ENCODE data around the gene PTPRN2.

Gene PTPRN2

DNA sequence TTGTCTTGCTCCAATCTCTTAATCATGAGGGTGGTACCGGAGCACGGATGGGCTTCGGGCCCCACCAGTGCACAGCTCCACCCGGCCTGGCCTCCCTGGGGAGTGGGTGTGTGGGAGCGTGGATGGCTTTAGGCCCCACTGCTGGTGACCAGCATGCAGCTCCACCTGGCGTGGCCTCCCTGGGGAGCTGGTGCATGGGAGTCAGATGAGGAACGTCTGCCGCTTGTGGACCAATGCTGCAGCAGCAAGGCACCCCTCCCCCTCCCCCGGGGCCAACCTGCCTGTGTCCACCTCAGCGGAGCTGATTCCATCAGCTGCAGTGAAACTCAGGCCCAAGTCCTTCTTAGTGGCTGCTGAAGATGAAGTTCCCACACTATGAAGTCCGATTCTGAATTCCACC, 511.4 kb downstream of the PTPRN2 start:
- no peak for DNase-seq (ENCODE audit: low read depth)
- H3K4me3 ChIP-seq (ENCODE audit: low read length) = no peak overlapping the region
- TF ChIP-seq, protein P1, sequence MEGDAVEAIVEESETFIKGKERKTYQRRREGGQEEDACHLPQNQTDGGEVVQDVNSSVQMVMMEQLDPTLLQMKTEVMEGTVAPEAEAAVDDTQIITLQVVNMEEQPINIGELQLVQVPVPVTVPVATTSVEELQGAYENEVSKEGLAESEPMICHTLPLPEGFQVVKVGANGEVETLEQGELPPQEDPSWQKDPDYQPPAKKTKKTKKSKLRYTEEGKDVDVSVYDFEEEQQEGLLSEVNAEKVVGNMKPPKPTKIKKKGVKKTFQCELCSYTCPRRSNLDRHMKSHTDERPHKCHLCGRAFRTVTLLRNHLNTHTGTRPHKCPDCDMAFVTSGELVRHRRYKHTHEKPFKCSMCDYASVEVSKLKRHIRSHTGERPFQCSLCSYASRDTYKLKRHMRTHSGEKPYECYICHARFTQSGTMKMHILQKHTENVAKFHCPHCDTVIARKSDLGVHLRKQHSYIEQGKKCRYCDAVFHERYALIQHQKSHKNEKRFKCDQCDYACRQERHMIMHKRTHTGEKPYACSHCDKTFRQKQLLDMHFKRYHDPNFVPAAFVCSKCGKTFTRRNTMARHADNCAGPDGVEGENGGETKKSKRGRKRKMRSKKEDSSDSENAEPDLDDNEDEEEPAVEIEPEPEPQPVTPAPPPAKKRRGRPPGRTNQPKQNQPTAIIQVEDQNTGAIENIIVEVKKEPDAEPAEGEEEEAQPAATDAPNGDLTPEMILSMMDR (conservative IDR thresholded peaks at IDR 0.05; ENCODE audit: low read length) = no peak

DNA sequence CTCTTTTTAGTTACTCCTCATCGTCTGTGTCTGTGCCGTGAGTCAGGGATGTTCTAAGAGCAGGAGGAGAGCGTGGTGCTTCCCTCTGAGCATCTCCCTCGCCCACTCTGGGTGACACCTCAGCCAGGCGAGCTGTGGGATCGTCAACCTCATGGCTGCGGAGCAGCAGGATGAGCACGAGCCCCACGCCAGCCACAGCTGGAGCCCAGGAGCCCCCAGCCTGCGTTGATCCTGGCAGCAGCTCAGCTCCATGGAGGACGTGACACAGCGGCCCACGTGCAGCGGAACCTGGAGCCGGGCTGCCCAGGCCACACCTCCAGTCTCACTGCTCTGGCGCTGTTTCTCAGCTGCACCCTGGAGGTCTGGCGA, 512.0 kb downstream of the PTPRN2 start:
- TF ChIP-seq, protein P1 (conservative IDR thresholded peaks at IDR 0.05; ENCODE audit: low read length) = no peak
- DNase-seq (ENCODE audit: low read depth) = no peak
- no peak overlapping the region for H3K4me3 ChIP-seq (ENCODE audit: low read length)

DNA sequence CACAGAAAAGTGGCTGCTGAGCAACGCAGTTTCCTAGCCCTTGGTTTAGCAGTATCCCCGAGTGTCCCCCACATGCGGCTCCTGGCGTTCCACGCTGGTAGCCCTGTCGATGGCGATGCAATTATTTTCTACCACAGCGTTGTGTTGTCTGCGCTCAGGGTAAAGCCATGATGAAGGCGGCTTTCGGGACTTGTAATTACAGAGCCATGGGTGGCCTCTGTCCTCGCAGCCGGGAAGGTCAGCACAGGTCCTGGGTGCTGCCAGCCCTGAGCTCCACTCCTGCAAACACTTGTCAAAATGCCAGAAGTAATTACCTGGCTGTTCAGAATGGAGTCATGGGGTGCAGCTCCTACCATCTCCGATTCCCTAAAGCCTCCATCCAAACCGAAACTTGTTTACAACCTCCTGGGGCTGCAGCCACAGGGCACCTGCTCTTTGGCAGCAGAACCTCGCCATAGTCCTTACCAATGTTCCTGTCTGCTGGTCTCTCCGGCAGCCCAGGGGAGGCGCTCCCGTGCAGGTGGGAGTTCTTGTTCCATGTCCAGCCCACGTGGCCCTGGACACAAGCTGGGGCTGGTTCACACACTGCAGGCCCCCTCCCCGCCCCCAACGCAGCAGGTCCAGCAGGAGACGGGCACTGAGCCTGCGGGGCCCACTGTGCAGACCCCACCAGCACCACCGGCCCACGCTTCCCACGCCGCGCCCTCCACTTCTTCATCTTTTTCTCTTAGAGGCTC, 512.6 kb downstream of the PTPRN2 start:
- TF ChIP-seq, protein P1 (conservative IDR thresholded peaks at IDR 0.05; ENCODE audit: low read length) = no peak
- H3K4me3 ChIP-seq (ENCODE audit: low read length) = no peak overlapping the region
- no peak for DNase-seq (ENCODE audit: low read depth)

DNA sequence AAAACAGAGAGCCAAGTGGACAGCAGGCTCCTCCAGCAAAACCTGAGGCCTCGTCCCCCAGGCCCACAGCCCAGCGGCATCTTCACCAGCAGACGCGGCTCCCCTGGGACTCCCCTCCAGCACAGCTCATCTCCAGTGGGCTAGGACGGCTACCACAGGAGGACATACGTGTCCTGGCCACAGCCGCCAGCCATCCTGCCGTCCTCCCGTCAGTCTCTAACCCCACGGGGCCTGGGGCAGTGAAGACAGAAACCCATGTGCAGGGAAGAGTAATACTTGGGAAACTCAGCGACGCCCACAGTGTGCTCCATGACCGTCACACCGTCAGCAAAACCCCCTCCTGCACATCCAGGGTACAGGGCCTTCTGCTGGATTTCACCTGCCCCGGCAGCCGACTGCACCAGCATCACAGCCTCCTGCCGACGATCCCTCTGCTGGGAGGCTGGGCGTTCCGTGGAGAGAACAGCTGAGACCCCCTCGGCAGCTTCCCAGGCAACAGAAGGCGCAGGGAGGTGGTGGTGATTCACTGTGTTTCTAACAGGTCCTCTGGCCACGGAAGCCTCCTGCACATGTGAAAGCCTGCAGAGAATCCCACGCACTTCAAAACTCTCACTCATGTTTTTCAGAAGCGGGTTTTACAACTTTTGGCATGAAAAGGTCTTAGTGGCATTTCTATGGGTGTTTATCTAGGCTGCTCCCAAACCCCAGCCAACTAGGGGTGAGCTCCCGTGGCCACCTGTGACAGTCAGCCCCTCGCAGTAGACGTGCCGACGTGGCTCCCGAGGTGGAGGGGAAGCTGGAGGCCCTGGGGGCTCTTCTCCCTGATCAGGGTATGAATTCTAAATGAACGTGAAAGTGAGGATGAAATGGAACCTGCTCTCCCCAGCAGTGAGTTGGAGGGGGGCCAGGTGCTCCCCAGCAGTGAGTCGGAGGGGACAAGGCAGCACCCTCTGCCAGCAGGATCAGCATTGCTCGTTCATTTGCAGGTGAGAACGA, 513.5 kb downstream of the PTPRN2 start:
- H3K4me3 ChIP-seq (ENCODE audit: low read length) = no peak overlapping the region
- no peak for DNase-seq (ENCODE audit: low read depth)
- TF ChIP-seq, protein P1 (conservative IDR thresholded peaks at IDR 0.05; ENCODE audit: low read length) = no peak

DNA sequence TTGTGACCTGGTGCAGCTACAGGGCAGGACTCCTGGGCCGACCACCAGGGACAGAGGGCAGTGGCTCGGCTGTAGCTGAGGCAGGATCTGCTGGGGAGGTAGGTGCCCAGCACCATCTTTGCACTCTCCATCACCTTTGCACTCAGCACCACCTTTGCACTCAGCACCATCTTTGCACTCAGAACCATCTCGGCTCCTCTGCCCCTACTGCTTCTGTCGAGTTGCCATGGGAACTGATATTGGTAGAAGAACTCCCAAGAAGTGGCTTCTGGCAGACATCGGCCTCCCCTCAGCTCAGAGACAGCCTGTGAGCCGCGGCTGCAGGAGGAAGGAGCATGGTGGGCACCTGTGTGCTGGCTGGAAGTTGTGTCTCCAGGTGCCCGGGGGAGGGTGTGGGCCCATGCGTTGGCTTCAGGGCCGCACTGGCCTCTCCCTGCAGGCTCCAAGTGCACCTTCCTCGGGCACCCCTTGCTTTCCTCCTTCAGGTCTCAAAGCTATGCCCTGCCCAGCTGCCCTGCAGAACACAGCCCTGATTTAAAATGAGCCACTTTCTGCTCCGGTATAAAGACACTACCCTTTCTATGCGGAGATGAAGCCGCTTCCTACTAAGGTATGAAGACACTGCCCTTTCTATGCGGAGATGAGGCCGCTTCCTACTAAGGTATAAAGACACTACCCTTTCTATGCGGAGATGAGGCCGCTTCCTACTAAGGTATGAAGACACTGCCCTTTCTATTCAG, 514.5 kb downstream of the PTPRN2 start:
- no peak overlapping the region for H3K4me3 ChIP-seq (ENCODE audit: low read length)
- DNase-seq (ENCODE audit: low read depth) = no peak
- TF ChIP-seq, protein P1 (conservative IDR thresholded peaks at IDR 0.05; ENCODE audit: low read length) = no peak

DNA sequence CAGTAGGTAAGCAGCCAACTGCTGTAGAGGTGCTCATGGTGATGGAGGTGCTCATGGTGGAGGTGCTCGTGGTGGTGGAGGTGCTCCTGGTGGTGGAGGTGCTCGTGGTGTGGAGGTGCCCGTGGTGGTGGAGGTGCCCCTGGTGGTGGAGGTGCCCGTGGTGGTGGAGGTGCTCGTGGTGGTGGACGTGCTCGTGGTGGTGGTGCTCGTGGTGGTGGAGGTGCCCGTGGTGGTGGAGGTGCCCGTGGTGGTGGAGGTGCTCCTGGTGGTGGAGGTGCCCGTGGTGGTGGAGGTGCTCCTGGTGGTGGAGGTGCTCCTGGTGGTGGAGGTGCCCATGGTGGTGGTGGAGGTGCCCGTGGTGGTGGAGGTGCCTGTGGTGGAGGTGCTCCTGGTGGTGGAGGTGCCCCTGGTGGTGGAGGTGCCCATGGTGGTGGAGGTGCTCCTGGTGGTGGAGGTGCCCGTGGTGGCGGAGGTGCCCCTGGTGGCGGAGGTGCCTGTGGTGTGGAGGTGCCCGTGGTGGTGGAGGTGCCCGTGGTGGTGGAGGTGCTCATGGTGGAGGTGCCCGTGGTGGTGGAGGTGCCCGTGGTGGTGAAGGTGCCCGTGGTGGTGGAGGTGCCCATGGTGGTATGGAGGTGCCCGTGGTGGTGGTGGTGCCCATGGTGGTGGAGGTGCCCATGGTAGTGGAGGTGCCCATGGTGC, 517.3 kb downstream of the PTPRN2 start:
- no peak for DNase-seq (ENCODE audit: low read depth)
- TF ChIP-seq, protein P1 (conservative IDR thresholded peaks at IDR 0.05; ENCODE audit: low read length) = no peak
- H3K4me3 ChIP-seq (ENCODE audit: low read length) = no peak overlapping the region

Data from AG10803 (cell line).